ENCODE measurements around the gene XCR1.

DNA sequence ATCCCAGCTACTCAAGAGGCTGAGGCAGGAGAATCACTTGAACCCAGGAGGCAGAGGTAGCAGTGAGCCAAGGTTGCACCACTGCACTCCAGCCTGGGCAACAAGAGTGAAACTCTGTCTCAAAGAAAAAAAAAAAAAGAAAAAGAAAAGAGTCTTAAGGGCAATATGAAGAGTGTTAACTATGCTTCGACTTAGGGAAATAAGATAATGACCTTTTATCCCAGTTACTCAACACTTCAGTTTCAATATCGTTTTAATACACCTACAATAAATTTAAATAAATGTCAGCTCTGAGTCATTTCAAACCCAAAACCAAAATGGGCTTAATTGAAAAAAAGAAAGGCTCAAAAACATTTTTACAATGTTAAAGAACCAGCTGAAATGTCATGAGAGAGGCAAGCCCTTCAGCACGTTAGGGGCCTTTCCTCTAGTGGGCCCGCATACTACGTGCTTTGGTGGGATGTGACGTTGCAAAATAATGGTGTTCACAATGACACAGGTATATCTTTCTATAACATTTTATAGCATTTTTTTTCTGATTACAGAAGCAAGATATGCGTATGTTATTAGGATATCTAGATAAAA lies 47.0 kb downstream of the XCR1 start:
- TF ChIP-seq POLR2A (IDR thresholded peaks at IDR 0.05), result no peak
- no peak for TF ChIP-seq EP300 (IDR thresholded peaks at IDR 0.05)
